HCT116 (cell line): ENCODE results near the gene TRIM6.

Experiments used
- CEBPB ChIP-seq: IDR thresholded peaks from 2 replicates; pipeline ENCODE4 v1.6.1; 2012; ENCODE audit warnings: low read depth
- EZH2 ChIP-seq: fragments of 200-600 bp; sonication (generic); IDR thresholded peaks from 2 replicates; pipeline ENCODE4 v1.6.1; 2017; ENCODE audit warnings: antibody characterized with exemption, mixed run types
- EZH2phosphoT487 ChIP-seq: fragments of 200-600 bp; IDR thresholded peaks from 2 replicates; pipeline ENCODE4 v1.6.1; 2018; ENCODE audit warnings: antibody characterized with exemption, borderline replicate concordance
- MAX ChIP-seq: IDR thresholded peaks from 2 replicates; pipeline ENCODE4 v1.6.1; 2012
- POLR2A ChIP-seq: IDR thresholded peaks from 2 replicates; pipeline ENCODE4 v1.7.0; 2011; ENCODE audit warnings: borderline replicate concordance; ENCODE audit not compliant: insufficient read depth, insufficient read length; ENCODE audit errors: extremely low read depth
- REST ChIP-seq: IDR thresholded peaks from 2 replicates; pipeline ENCODE4 v1.6.1; 2012; ENCODE audit warnings: low read depth
- SIN3A ChIP-seq: IDR thresholded peaks from 2 replicates; pipeline ENCODE4 v1.6.1; 2012; ENCODE audit warnings: low read depth
- SRF ChIP-seq: IDR thresholded peaks from 2 replicates; pipeline ENCODE4 v1.6.1; 2012; ENCODE audit warnings: low read depth
- TCF7L2 ChIP-seq: IDR thresholded peaks from 2 replicates; pipeline ENCODE4 v1.7.0; 2011; ENCODE audit warnings: borderline replicate concordance, inconsistent platforms; ENCODE audit not compliant: insufficient read depth, insufficient read length; ENCODE audit errors: extremely low read depth
- ZFX ChIP-seq: fragments of 450-650 bp; IDR thresholded peaks from 2 replicates; pipeline ENCODE4 v1.6.1; 2017
- ZNF274 ChIP-seq: fragments of 200-500 bp; sonication (Bioruptor generic); IDR thresholded peaks from 2 replicates; pipeline ENCODE4 v1.6.1; 2014; ENCODE audit warnings: mild to moderate bottlenecking, low read depth, low read length, inconsistent platforms
- TF ChIP-seq, protein P1 (sequence below), 3 experiments: fragments of 200-600 bp in 1 of 3; sonication (generic) in 1 of 3; IDR thresholded peaks in 2 of 3; conservative IDR thresholded peaks in 1 of 3; 2 replicates each; pipeline ENCODE4 v1.5.1; 2012 to 2017; ENCODE audit warnings: low read depth in 2 of 3, low read length in 2 of 3, antibody characterized with exemption in 1 of 3, borderline replicate concordance in 1 of 3, control low read depth in 1 of 3, mild to moderate bottlenecking in 1 of 3, mixed read lengths in 1 of 3, mixed run types in 1 of 3, moderate library complexity in 1 of 3; ENCODE audit not compliant: insufficient read depth in 1 of 3

DNA sequence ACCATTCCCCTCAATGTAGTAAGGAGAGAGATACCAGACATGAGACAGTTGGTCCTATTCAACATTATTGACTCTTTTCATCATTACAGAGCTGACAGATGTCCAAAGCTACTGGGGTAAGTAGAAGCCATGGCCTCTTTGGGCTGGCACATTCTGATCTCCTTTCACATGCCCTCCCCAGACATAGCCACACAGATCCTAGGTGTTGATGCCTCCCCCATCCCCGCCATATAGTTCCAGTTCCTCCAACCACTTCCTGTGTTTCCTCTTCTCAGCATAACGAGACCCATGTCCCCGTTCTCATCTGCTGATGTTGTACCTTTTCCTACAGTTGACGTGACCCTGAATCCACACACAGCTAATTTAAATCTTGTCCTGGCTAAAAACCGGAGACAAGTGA, 14.0 kb downstream of the TRIM6 start:
- TF ChIP-seq POLR2A (no peak), ZFX (no peak), MAX (no peak), EZH2phosphoT487 (no peak), ZNF274 (no peak), SIN3A (no peak), CEBPB (no peak), SRF (no peak), EZH2 (no peak), TCF7L2 (no peak), REST (no peak)
- TF ChIP-seq, protein P1, sequence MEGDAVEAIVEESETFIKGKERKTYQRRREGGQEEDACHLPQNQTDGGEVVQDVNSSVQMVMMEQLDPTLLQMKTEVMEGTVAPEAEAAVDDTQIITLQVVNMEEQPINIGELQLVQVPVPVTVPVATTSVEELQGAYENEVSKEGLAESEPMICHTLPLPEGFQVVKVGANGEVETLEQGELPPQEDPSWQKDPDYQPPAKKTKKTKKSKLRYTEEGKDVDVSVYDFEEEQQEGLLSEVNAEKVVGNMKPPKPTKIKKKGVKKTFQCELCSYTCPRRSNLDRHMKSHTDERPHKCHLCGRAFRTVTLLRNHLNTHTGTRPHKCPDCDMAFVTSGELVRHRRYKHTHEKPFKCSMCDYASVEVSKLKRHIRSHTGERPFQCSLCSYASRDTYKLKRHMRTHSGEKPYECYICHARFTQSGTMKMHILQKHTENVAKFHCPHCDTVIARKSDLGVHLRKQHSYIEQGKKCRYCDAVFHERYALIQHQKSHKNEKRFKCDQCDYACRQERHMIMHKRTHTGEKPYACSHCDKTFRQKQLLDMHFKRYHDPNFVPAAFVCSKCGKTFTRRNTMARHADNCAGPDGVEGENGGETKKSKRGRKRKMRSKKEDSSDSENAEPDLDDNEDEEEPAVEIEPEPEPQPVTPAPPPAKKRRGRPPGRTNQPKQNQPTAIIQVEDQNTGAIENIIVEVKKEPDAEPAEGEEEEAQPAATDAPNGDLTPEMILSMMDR (IDR thresholded peaks at IDR 0.05 in 2 of 3, conservative IDR thresholded peaks at IDR 0.05 in 1 of 3; ENCODE audit: borderline replicate concordance in 1 of 3, insufficient read depth in 1 of 3, low read depth in 2 of 3, low read length in 2 of 3) = no peak
